K562 (cell line): Measurements from ENCODE around the gene CCL5.

Source experiments
- ARID3A ChIP-seq: IDR thresholded peaks from 2 replicates; pipeline ENCODE4 v1.6.1; 2012; ENCODE audit warnings: low read depth, low read length, improper control_type of control experiment, borderline replicate concordance
- CTCF ChIP-seq, 3 experiments: IDR thresholded peaks in 2 of 3; conservative IDR thresholded peaks in 1 of 3; 2 replicates each; pipeline ENCODE4 v1.5.1; 2011 to 2012; ENCODE audit warnings: low read length in 3 of 3, mild to moderate bottlenecking in 3 of 3, control low read depth in 2 of 3, improper control_type of control experiment in 1 of 3, inconsistent platforms in 1 of 3, low read depth in 1 of 3, mixed read lengths in 1 of 3, moderate library complexity in 1 of 3; ENCODE audit not compliant: insufficient read depth in 2 of 3
- FOXA3 ChIP-seq, 2 experiments: fragments of 450-650 bp in 1 of 2; sonication (generic) in 1 of 2; formaldehyde crosslinking; IDR thresholded peaks in 1 of 2; conservative IDR thresholded peaks in 1 of 2; 2 replicates each; pipeline versions ENCODE4 v1.4.0 to v1.8.0; 2020 to 2022; ENCODE audit warnings: mild to moderate bottlenecking in 2 of 2, missing genetic modification reagents in 1 of 2
- MAZ ChIP-seq, 2 experiments: fragments of 450-650 bp in 1 of 2; sonication (generic) in 1 of 2; formaldehyde crosslinking; IDR thresholded peaks in 1 of 2; conservative IDR thresholded peaks in 1 of 2; 2 replicates each; pipeline versions ENCODE4 v1.4.0 to v1.5.0; 2020; ENCODE audit warnings: mild to moderate bottlenecking in 1 of 2, missing genetic modification reagents in 1 of 2
- MXI1 ChIP-seq: IDR thresholded peaks from 2 replicates; pipeline ENCODE4 v1.6.1; 2011; ENCODE audit warnings: low read depth, mild to moderate bottlenecking, improper control_type of control experiment, low read length
- NCOR1 ChIP-seq: fragments of 450-650 bp; IDR thresholded peaks from 2 replicates; pipeline ENCODE4 v1.6.1; 2016; ENCODE audit warnings: mild to moderate bottlenecking, moderate library complexity
- PBX2 ChIP-seq, 2 experiments: IDR thresholded peaks in 1 of 2; conservative IDR thresholded peaks in 1 of 2; 2 replicates each; pipeline ENCODE4 v1.6.1; 2016; ENCODE audit warnings: low read depth in 2 of 2, mild to moderate bottlenecking in 1 of 2, missing compliant biosample characterization in 1 of 2, missing genetic modification characterization in 1 of 2, moderate library complexity in 1 of 2
- REST ChIP-seq, 2 experiments: fragments of 450-650 bp; formaldehyde crosslinking in 1 of 2; IDR thresholded peaks; 2 replicates each; pipeline versions ENCODE4 v1.4.0 to v1.6.1; 2014 to 2020; ENCODE audit warnings: mild to moderate bottlenecking in 2 of 2, borderline replicate concordance in 1 of 2, low read depth in 1 of 2
- SIN3A ChIP-seq, 2 experiments: fragments of 150-350 bp in 1 of 2; IDR thresholded peaks; 2 replicates each; pipeline ENCODE4 v1.6.1; 2011 to 2016; ENCODE audit warnings: borderline replicate concordance in 2 of 2, low read depth in 2 of 2, low read length in 2 of 2, mild to moderate bottlenecking in 2 of 2, moderate library complexity in 2 of 2; ENCODE audit not compliant: control insufficient read depth in 1 of 2
- SIX5 ChIP-seq, 2 experiments: IDR thresholded peaks; 2 replicates each; pipeline ENCODE4 v1.6.1; 2011; ENCODE audit warnings: low read length in 2 of 2, borderline replicate concordance in 1 of 2, low read depth in 1 of 2, mild to moderate bottlenecking in 1 of 2, moderate library complexity in 1 of 2; ENCODE audit not compliant: insufficient read depth in 1 of 2
- ZBTB7A ChIP-seq: IDR thresholded peaks from 2 replicates; pipeline ENCODE4 v1.6.1; 2011; ENCODE audit warnings: low read depth, mild to moderate bottlenecking, low read length, moderate library complexity, borderline replicate concordance; ENCODE audit not compliant: control insufficient read depth

- no peak for TF ChIP-seq REST (IDR thresholded peaks at IDR 0.05; ENCODE audit: borderline replicate concordance)
- TF ChIP-seq REST (CRISPR knock-in tag; IDR thresholded peaks at IDR 0.05; ENCODE audit: low read depth): no peak
- no peak for TF ChIP-seq ARID3A
- TF ChIP-seq ZBTB7A: no peak
- no peak for TF ChIP-seq PBX2 (CRISPR knock-in tag; IDR thresholded peaks at IDR 0.05; ENCODE audit: low read depth)
- no peak for TF ChIP-seq PBX2 (tag; conservative IDR thresholded peaks at IDR 0.05; ENCODE audit: low read depth)
- TF ChIP-seq MXI1: no peak
- TF ChIP-seq MAZ (CRISPR knock-in tag; conservative IDR thresholded peaks at IDR 0.05 in 1 of 2, IDR thresholded peaks at IDR 0.05 in 1 of 2): no peak
- TF ChIP-seq NCOR1: no peak
- TF ChIP-seq FOXA3 (CRISPR knock-in tag; conservative IDR thresholded peaks at IDR 0.05 in 1 of 2, IDR thresholded peaks at IDR 0.05 in 1 of 2): no peak
- no peak for TF ChIP-seq SIX5 (IDR thresholded peaks at IDR 0.05; ENCODE audit: borderline replicate concordance in 1 of 2, insufficient read depth in 1 of 2, low read depth in 1 of 2, low read length in 2 of 2)
- TF ChIP-seq SIN3A (IDR thresholded peaks at IDR 0.05; ENCODE audit: borderline replicate concordance in 2 of 2, control insufficient read depth in 1 of 2, low read depth in 2 of 2, low read length in 2 of 2): no peak
- TF ChIP-seq CTCF (IDR thresholded peaks at IDR 0.05 in 2 of 3, conservative IDR thresholded peaks at IDR 0.05 in 1 of 3; ENCODE audit: insufficient read depth in 2 of 3, low read depth in 1 of 3, low read length in 3 of 3): no peak
These were observed 2.7 kb downstream of the CCL5 start for GRCh38 chr17:35877345-35878029.
